GM15510 (cell line): ENCODE results near the gene EXOC6B.

Experiments used
- POLR2A ChIP-seq: IDR thresholded peaks from 3 replicates; pipeline ENCODE4 v1.6.1; 2011; ENCODE audit warnings: borderline replicate concordance; ENCODE audit not compliant: insufficient read length; ENCODE audit errors: extremely low read depth

Gene EXOC6B

DNA sequence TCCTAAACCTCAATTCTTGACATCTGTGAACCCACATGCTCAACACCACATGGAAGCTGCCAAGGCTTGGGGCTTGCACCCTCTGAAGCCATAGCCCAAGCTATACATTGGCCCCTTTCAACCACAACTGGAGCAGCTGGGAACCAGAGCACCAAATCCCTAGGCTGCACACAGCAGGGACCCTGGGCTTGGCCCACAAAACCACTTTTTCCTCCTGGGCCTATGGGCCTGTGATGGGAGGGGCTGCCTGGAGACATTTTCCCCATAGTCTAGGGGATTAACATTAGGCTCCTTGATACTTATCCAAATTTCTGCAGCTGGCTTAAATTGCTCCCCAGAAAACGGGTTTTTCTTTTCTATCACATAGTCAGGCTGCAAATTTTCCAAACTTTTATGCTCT lies 40.3 kb downstream of the EXOC6B start:
- no peak for TF ChIP-seq POLR2A

DNA sequence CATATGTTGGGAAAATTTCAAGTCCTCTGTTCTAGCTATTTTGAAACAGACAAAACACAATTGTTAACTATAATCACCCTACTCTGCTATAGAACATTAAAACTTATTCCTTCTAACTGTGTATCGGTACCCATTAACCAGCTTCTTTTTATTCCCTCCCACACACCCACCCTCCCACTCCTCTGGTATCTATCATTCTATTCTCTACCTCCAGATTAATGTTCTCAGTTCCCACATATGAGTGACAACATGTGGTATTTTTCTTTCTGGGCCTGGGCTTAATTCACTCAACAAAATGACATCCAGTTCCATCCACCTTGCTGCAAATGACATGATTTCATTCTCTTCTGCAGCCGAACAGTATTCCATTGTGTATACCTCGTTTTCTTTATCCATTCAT lies 43.3 kb downstream of the EXOC6B start:
- TF ChIP-seq POLR2A: no peak

DNA sequence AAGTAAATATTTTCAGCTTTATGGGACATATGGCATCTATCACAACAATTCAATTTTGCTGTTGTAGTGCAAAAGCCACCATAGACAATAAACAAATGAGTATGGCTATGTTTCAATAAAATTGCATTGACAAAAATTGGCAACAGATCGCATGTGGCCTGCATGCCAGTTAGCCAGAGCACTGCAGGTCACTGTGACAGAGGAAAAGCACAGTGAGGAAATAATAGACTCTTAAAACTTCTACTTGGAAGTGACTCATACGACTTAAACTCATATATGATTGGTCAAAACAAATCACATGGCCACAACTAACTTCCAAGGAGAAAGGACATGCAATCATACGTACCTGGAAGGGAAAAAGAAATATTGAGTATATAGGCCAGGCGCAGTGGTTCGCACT lies 44.4 kb downstream of the EXOC6B start:
- no peak for TF ChIP-seq POLR2A

DNA sequence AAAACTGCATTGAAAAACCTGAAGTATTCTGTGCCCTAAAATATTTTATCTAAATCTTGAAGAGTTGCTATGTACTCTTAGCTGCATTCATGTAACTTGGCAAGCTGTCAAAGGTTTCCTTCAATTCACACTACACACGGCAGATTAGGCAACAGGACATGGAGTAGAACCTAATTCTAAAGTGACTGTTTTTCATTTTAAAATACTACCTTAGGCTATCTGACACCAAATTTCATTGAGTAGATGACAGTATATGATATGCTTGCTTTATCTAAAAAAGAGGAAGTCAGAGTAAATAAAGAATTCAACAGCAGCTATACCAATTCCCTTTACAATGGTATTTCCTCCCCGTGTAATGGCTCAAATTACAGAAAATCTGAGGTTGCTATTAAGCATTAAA lies 45.4 kb downstream of the EXOC6B start:
- no peak for TF ChIP-seq POLR2A

DNA sequence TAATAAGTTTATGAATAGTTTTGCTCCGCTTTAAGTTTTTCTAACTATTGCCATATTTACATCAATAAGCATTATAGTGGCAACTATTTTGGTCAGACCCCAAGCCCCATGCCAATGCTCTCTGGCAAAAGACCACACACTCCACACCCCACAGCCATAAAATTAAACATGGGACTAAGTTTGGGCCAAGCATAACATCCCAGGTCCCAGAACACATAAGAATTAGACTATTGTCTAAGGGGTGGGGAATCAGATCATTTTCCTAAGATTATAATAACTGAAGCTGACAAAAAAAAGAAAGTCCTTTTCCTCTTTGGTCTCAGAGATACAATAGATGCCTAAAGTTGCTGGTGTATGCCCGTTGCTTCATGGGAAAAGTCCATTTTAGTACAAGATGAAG lies 46.3 kb downstream of the EXOC6B start:
- no peak for TF ChIP-seq POLR2A

DNA sequence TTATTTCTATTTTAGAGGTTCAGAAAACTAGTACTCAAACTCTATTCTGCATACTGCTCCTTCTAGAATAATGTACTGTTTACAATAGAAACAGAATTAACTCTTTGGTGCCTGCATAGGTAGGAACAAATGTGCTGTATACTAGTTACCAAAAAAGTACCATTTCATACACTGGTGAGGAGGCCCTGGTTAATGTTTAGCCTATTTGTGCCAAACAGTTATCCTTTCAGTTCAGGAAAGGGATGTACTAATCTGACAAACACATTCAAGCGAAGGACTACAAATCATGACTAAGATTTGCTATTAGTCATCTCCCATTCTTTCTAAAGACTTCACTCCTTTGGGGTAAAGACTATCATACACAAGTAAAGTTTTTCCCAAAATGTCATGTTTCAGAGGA lies 47.4 kb downstream of the EXOC6B start:
- TF ChIP-seq POLR2A: no peak

DNA sequence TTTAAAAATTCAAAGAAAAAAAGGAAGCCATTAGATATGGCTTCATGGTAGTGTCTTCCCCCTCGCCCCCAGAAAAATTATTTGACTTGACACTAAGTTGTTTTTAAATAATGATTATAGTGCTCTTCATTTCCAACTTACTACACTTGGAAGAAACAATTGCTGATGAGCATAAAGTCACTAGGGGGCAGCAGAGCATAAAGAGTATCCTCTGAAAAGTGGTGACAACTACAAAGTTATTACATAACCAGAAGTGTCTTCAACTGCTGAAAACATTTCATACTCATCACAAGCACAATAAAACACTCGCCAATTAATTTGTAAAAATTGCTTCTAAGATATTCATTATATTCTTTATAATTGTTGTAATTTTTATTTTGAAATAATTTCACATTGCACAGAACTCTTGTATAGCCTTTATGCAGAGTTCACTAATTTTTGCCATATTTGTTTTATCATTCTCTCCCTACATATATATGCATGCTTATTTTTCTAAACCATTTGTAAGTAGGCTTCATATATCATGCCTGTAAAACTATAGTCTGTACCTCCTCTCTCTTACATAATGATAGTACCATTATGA lies 54.9 kb downstream of the EXOC6B start:
- no peak for TF ChIP-seq POLR2A

DNA sequence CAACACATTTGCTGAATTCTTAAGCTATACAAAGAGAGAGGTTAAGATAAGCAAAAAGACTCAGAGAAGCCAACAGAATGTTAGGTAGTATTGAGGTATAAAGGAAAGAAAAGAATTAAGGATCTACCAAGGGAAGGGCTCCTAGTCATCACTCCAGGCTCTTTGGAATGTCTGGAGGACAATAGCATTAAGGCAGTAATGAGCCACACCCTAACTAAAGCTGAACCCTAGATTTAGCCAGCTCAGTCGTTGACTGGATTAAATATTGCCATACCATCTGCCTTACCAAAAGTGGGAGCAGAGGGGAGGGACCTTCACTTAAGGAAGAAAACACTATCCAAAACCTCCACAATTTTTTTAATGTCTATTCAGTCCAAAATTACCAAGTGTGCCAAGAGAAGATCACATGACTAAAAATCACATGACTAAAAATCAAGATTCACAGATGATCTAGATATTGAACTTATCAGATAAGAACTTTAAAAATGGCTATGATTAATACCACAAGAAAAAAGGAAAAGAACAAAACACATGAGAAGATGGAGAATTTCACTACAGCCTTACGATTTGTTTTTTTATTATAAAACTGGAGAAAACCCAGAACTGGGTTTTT lies 59.7 kb downstream of the EXOC6B start:
- no peak for TF ChIP-seq POLR2A

DNA sequence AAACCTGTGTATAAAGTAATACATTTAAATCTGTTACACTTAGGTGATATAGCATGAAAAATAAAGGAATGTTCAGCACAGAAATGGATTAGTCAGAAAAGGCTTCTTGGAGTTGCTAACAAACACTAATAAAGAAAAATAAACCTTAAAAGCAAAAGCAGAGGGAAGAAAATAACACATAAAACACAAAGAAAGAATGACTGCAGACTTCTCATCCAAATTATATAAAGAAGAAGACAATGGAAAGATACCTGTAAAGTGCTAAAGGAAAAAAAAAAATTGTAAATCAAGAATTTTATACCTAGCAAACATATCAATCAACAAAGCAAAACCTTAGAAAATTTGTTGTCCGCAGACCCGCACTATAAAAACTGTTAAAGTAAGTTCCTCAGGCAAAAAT lies 63.6 kb downstream of the EXOC6B start:
- TF ChIP-seq POLR2A: no peak

DNA sequence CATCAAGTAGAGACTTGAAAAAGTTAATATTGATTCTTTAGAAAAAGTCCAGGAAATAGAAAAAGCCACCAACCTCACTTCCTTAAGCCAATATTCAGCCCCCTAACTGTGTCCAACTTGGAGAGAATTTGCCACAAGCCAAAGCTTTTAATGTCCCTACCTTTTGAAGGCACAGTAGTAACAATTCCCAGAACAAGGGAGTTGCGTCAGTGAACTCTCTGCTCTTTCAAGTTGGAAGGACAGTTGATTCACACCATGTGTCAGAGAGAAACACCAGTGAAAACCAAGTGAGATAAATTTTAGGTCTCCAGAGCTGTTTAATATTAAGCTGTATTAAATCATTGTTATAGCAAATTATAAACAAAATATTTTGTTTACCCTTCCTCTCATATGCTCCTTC lies 66.1 kb downstream of the EXOC6B start:
- no peak for TF ChIP-seq POLR2A

DNA sequence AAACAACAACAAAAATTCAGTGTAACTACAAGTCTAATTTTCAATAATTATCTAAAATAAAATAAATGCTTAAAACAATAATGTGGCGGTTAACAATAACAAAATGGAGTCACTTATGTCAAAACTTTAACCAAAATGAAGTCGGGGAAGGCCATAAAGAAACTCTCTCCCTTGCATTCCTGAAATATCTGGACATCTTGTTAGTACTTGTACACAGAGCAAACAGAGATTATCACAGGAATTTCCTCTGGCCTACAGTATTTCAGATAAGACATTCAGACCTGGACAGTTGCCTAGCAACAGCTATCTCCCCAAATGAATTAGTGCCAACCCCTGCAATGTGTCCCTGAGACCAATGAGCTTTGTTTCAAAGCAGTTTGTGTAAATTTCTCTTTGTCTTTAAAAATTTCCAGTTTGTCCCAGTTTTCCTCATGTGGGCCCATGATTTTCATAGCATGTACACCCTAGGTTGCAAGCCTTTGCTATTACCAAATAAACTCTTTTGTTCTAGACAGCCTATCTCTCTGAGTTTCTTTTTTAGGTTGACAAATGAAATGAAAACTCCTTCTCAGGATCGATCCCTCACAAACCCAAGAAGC lies 68.6 kb downstream of the EXOC6B start:
- no peak for TF ChIP-seq POLR2A

DNA sequence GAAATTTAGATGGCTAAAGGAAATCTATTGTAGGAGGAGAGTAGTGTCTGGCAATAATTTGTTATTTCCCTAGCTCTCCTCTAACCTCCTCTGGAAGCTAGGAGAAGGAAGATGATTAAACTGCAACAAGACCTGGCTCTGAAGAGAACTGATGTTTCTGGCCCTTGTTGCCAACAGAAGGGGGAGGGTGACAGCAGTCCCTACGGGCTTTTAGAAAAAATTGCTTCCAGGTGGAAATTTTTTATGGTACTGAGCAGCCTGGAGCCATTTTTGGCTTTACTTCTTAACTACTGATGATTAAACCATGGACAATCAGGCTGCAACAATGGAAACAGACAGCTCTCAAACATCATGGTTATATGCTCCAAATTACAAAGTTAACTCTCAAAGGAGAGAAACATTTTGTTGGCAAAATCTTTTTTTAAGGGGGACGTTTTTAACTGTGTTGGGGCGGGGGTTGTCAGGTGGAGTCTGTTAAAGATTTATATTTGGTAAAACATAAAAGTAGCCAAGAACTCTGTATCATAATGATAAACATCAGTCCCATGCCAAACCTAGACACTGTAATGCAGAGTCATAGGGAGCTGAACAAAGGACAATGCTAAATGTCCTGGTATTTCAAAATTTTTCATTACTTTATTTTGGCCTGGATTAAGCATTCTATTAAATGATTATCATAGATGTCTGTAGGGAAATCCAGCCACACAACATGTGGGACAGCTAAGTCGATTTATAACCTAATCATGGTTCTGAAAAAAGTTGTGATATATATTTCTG lies 70.0 kb downstream of the EXOC6B start:
- TF ChIP-seq POLR2A: no peak

DNA sequence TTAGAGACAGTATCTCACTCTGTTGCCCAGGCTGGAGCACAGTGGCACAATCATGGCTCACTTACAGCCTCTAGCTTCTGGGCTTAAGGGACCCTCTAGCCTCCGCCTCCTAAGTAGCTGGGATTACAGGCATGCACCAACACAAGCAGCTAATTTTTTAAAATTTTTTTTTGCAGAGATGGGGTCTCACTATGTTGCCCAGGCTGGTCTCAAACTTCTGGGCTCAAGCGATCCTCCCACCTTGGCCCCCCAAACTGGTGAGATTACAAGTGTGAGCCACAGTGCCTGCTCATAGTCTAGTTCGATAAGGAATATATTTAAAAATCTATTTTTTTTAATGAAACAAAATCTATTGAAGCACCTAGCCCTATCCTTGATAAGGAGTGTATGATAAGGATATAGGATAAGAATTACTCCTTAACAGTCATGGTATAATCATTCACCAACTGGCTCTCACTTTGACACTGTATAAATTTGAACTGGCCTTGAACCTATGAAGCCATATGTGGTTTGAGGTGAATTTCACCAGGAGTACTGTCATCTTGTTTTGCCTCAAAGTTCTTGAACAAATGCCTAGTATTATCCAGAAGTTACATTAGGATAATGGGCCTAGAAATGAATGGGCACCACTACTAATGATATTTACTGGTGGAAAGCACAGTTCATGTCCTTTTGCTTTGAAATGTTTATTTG lies 71.1 kb downstream of the EXOC6B start:
- TF ChIP-seq POLR2A: no peak

DNA sequence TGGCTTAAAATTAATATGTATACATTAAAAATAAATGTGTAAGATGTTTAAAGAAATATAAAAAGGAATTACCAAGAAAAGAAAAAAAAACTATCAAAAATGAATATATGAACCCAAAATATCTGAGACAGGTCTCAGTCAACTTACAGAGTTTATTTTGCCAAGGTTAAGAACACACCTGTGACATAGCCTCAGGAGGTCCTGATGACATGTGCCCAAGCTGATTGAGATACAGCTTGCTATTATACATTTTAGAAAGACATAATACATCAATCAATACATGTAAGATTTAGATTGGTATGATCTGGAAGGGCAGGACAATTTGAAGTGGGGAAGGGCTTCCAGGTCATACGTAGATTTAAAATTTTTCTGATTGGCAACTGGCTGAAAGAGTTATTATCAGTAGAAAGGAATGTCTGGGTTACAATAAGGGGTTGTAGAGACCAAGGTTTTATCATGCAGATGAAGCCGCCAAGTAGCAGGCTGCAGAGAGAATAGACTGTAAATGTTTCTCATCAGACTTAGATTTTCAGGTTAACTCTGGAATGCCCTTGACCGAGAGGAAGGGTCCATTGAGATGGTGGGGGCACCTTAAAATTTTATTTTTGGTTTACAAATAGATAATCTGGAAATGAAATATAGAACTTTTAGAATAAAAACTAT lies 74.7 kb downstream of the EXOC6B start:
- TF ChIP-seq POLR2A: no peak
